ENCODE measurements around the gene ZSCAN20. TPM values are rescaled to one million over a fixed set of nuclear protein-coding genes. Genes with fewer than 3 reads are reported as not detected.

The ZSCAN20 gene
- total and polyA plus RNA-seq, 9 of the 15 experiments (the other 6 are each of a cell fraction or from before 2014, with no cell fraction given), result 0.36 to 3.3 (median 2.0) TPM

DNA sequence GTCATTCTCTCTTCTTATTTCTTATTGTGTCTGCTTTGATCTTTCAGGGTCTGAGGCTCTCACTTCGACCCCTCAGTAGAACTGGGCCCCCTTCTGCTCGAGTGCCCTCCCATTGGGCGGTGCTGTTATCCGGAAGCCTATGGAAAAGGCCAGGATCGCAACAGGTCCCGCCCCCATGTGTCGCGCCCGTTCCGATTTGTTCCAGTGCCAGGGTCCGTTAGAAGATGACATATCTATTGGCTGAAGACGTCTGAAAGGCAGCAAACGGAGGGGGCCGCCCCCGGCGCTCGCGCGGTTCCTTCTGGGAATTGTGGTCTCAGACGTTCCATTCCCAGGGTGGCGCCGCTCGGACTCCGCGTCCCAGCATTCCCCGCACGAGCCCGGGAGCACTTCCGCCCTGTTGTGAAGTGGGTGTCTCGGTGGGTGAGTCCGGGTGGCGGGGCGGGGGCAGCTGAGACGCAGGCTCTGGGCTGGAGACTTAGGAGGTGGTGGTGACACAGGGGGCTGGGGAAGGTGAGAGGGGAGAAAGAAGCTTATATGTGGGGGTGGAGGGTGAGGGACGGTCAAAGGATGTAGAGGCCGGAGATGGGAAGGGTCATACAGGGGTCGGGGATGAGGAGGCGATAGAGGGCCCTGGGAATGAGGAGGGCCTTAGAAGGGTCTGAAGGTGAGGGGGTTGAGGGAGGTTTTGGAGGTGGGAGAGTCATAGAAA lies at the start of gene ZSCAN20 (continued):
- no peak for TF ChIP-seq ZNF76 (CRISPR knock-in tag; IDR thresholded peaks at IDR 0.05; ENCODE audit: borderline replicate concordance)
- TF ChIP-seq BRD9 (IDR thresholded peaks at IDR 0.05; ENCODE audit: low read depth, partially characterized antibody), result no peak
- TF ChIP-seq, protein P1, sequence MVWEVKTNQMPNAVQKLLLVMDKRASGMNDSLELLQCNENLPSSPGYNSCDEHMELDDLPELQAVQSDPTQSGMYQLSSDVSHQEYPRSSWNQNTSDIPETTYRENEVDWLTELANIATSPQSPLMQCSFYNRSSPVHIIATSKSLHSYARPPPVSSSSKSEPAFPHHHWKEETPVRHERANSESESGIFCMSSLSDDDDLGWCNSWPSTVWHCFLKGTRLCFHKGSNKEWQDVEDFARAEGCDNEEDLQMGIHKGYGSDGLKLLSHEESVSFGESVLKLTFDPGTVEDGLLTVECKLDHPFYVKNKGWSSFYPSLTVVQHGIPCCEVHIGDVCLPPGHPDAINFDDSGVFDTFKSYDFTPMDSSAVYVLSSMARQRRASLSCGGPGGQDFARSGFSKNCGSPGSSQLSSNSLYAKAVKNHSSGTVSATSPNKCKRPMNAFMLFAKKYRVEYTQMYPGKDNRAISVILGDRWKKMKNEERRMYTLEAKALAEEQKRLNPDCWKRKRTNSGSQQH (CRISPR knock-in tag; IDR thresholded peaks at IDR 0.05), result peak; percentile 85
- TF ChIP-seq, protein P2, sequence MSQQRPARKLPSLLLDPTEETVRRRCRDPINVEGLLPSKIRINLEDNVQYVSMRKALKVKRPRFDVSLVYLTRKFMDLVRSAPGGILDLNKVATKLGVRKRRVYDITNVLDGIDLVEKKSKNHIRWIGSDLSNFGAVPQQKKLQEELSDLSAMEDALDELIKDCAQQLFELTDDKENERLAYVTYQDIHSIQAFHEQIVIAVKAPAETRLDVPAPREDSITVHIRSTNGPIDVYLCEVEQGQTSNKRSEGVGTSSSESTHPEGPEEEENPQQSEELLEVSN (IDR thresholded peaks at IDR 0.05; ENCODE audit: borderline replicate concordance in 1 of 2, extremely low read depth in 1 of 2, insufficient read depth in 1 of 2, insufficient read length in 1 of 2, low read depth in 1 of 2, low read length in 1 of 2, poor library complexity in 1 of 2, severe bottlenecking in 1 of 2), result no peak
- no peak for TF ChIP-seq RBM39 (optimal IDR thresholded peaks at IDR 0.05; ENCODE audit: low read depth, low read length)
- TF ChIP-seq ETV1 (tag; conservative IDR thresholded peaks at IDR 0.05; ENCODE audit: low read depth), result no peak; the same call in 1 of the 2 replicates
- TF ChIP-seq ATF4 (CRISPR knock-in tag; IDR thresholded peaks at IDR 0.05), result no peak
- peak; percentile 79 for TF ChIP-seq CREM (IDR thresholded peaks at IDR 0.05; ENCODE audit: low read depth)
- TF ChIP-seq, protein P3, sequence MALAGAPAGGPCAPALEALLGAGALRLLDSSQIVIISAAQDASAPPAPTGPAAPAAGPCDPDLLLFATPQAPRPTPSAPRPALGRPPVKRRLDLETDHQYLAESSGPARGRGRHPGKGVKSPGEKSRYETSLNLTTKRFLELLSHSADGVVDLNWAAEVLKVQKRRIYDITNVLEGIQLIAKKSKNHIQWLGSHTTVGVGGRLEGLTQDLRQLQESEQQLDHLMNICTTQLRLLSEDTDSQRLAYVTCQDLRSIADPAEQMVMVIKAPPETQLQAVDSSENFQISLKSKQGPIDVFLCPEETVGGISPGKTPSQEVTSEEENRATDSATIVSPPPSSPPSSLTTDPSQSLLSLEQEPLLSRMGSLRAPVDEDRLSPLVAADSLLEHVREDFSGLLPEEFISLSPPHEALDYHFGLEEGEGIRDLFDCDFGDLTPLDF (CRISPR knock-in tag; IDR thresholded peaks at IDR 0.05), result no peak
- TF ChIP-seq ZFPM2 (CRISPR knock-in tag; IDR thresholded peaks at IDR 0.05), result no peak
- TF ChIP-seq ZNF384 (IDR thresholded peaks at IDR 0.05; ENCODE audit: low read depth, low read length), result no peak
- no peak for TF ChIP-seq SFPQ (IDR thresholded peaks at IDR 0.05; ENCODE audit: low read depth, low read length)
- no peak for TF ChIP-seq SMARCB1 (IDR thresholded peaks at IDR 0.05; ENCODE audit: insufficient read length, low read depth)
- no peak for TF ChIP-seq GATA2 (CRISPR knock-in tag; IDR thresholded peaks at IDR 0.05)
- TF ChIP-seq ZBTB12 (CRISPR knock-in tag; IDR thresholded peaks at IDR 0.05), result no peak
- peak; percentile 42; the same call in 1 of the 2 replicates for TF ChIP-seq MYC (IDR thresholded peaks at IDR 0.05; ENCODE audit: low read depth, low read length)
- no peak for TF ChIP-seq MYC (CRISPR knock-in tag; IDR thresholded peaks at IDR 0.05; ENCODE audit: borderline replicate concordance, low read depth)
- TF ChIP-seq RBM15 (IDR thresholded peaks at IDR 0.05; ENCODE audit: insufficient read depth, low read length), result no peak
- no peak for TF ChIP-seq ZNF696 (CRISPR knock-in tag; conservative IDR thresholded peaks at IDR 0.05)

Measured in K562 (cell line).